ENCODE measurements around the gene IDI1. TPM values are rescaled to one million over a fixed set of nuclear protein-coding genes. Genes with fewer than 3 reads are reported as not detected.

Gene IDI1
- total and polyA plus RNA-seq, 2 of the 13 experiments (the other 11 are each of a cell fraction or from before 2014, with no cell fraction given): 44.4 to 145 TPM

DNA sequence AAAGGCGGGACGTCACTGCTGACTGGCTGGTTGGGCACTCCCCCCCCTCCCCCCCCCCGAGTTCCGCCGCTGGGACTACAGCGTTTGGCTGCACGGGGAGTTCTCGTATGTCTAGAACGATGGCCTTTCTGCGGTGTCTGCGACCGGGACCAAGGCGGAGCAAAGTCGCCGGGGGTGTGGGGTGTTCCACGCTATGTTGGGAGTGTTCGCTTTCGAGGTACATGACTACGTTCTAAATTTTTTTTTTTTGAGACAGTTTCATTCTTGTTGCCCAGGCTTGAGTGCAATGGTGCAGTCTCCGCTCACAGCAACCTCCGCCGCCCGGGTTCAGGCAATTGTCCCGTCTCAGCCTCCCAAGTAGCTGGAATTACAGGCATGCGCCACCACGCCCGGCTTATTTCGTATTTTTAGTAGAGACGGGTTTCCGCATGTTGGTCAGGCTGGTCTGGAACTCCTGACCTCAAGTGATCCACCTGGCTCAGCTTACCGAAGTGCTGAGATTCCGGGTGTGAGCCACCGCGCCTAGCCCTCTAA is 573 bp upstream of the IDI1 start (continued):
- TF ChIP-seq, protein P1, sequence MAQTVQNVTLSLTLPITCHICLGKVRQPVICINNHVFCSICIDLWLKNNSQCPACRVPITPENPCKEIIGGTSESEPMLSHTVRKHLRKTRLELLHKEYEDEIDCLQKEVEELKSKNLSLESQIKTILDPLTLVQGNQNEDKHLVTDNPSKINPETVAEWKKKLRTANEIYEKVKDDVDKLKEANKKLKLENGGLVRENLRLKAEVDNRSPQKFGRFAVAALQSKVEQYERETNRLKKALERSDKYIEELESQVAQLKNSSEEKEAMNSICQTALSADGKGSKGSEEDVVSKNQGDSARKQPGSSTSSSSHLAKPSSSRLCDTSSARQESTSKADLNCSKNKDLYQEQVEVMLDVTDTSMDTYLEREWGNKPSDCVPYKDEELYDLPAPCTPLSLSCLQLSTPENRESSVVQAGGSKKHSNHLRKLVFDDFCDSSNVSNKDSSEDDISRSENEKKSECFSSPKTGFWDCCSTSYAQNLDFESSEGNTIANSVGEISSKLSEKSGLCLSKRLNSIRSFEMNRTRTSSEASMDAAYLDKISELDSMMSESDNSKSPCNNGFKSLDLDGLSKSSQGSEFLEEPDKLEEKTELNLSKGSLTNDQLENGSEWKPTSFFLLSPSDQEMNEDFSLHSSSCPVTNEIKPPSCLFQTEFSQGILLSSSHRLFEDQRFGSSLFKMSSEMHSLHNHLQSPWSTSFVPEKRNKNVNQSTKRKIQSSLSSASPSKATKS (CRISPR knock-in tag; IDR thresholded peaks at IDR 0.05): 0 out of 2 replicates have a peak, but pooled peaks have one; percentile 55
- TF ChIP-seq DMAP1 (CRISPR knock-in tag; IDR thresholded peaks at IDR 0.05) (no peak), SPEN (CRISPR knock-in tag; IDR thresholded peaks at IDR 0.05; ENCODE audit: low read depth) (no peak), FOXA3 (CRISPR knock-in tag; IDR thresholded peaks at IDR 0.05) (no peak), JDP2 (CRISPR knock-in tag; IDR thresholded peaks at IDR 0.05; ENCODE audit: borderline replicate concordance) (no peak), ZSCAN25 (CRISPR knock-in tag; IDR thresholded peaks at IDR 0.05) (no peak), PHF20 (CRISPR knock-in tag; IDR thresholded peaks at IDR 0.05) (peak; percentile 17; the same call in 1 of the 2 replicates), MAFF (IDR thresholded peaks at IDR 0.05; ENCODE audit: low read depth, low read length) (no peak), NFE2L2 (IDR thresholded peaks at IDR 0.05; ENCODE audit: low read length) (no peak), HNRNPH1 (optimal IDR thresholded peaks at IDR 0.05; ENCODE audit: low read depth, low read length) (no peak)
- TF ChIP-seq, protein P2, sequence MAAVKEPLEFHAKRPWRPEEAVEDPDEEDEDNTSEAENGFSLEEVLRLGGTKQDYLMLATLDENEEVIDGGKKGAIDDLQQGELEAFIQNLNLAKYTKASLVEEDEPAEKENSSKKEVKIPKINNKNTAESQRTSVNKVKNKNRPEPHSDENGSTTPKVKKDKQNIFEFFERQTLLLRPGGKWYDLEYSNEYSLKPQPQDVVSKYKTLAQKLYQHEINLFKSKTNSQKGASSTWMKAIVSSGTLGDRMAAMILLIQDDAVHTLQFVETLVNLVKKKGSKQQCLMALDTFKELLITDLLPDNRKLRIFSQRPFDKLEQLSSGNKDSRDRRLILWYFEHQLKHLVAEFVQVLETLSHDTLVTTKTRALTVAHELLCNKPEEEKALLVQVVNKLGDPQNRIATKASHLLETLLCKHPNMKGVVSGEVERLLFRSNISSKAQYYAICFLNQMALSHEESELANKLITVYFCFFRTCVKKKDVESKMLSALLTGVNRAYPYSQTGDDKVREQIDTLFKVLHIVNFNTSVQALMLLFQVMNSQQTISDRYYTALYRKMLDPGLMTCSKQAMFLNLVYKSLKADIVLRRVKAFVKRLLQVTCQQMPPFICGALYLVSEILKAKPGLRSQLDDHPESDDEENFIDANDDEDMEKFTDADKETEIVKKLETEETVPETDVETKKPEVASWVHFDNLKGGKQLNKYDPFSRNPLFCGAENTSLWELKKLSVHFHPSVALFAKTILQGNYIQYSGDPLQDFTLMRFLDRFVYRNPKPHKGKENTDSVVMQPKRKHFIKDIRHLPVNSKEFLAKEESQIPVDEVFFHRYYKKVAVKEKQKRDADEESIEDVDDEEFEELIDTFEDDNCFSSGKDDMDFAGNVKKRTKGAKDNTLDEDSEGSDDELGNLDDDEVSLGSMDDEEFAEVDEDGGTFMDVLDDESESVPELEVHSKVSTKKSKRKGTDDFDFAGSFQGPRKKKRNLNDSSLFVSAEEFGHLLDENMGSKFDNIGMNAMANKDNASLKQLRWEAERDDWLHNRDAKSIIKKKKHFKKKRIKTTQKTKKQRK (IDR thresholded peaks at IDR 0.05; ENCODE audit: low read length): no peak
- TF ChIP-seq, protein P3, sequence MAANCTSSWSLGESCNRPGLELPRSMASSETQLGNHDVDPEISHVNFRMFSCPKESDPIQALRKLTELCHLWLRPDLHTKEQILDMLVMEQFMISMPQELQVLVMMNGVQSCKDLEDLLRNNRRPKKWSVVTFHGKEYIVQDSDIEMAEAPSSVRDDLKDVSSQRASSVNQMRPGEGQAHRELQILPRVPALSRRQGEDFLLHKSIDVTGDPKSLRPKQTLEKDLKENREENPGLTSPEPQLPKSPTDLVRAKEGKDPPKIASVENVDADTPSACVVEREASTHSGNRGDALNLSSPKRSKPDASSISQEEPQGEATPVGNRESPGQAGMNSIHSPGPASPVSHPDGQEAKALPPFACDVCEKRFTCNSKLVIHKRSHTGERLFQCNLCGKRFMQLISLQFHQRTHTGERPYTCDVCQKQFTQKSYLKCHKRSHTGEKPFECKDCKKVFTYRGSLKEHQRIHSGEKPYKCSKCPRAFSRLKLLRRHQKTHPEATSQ (CRISPR knock-in tag; IDR thresholded peaks at IDR 0.05; ENCODE audit: borderline replicate concordance): no peak
- TF ChIP-seq, protein P4, sequence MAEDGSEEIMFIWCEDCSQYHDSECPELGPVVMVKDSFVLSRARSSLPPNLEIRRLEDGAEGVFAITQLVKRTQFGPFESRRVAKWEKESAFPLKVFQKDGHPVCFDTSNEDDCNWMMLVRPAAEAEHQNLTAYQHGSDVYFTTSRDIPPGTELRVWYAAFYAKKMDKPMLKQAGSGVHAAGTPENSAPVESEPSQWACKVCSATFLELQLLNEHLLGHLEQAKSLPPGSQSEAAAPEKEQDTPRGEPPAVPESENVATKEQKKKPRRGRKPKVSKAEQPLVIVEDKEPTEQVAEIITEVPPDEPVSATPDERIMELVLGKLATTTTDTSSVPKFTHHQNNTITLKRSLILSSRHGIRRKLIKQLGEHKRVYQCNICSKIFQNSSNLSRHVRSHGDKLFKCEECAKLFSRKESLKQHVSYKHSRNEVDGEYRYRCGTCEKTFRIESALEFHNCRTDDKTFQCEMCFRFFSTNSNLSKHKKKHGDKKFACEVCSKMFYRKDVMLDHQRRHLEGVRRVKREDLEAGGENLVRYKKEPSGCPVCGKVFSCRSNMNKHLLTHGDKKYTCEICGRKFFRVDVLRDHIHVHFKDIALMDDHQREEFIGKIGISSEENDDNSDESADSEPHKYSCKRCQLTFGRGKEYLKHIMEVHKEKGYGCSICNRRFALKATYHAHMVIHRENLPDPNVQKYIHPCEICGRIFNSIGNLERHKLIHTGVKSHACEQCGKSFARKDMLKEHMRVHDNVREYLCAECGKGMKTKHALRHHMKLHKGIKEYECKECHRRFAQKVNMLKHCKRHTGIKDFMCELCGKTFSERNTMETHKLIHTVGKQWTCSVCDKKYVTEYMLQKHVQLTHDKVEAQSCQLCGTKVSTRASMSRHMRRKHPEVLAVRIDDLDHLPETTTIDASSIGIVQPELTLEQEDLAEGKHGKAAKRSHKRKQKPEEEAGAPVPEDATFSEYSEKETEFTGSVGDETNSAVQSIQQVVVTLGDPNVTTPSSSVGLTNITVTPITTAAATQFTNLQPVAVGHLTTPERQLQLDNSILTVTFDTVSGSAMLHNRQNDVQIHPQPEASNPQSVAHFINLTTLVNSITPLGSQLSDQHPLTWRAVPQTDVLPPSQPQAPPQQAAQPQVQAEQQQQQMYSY (CRISPR knock-in tag; IDR thresholded peaks at IDR 0.05): no peak
- TF ChIP-seq, protein P5, sequence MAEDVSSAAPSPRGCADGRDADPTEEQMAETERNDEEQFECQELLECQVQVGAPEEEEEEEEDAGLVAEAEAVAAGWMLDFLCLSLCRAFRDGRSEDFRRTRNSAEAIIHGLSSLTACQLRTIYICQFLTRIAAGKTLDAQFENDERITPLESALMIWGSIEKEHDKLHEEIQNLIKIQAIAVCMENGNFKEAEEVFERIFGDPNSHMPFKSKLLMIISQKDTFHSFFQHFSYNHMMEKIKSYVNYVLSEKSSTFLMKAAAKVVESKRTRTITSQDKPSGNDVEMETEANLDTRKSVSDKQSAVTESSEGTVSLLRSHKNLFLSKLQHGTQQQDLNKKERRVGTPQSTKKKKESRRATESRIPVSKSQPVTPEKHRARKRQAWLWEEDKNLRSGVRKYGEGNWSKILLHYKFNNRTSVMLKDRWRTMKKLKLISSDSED (CRISPR knock-in tag; IDR thresholded peaks at IDR 0.05): no peak
- TF ChIP-seq, protein P6, sequence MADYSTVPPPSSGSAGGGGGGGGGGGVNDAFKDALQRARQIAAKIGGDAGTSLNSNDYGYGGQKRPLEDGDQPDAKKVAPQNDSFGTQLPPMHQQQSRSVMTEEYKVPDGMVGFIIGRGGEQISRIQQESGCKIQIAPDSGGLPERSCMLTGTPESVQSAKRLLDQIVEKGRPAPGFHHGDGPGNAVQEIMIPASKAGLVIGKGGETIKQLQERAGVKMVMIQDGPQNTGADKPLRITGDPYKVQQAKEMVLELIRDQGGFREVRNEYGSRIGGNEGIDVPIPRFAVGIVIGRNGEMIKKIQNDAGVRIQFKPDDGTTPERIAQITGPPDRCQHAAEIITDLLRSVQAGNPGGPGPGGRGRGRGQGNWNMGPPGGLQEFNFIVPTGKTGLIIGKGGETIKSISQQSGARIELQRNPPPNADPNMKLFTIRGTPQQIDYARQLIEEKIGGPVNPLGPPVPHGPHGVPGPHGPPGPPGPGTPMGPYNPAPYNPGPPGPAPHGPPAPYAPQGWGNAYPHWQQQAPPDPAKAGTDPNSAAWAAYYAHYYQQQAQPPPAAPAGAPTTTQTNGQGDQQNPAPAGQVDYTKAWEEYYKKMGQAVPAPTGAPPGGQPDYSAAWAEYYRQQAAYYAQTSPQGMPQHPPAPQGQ (CRISPR knock-in tag; IDR thresholded peaks at IDR 0.05; ENCODE audit: borderline replicate concordance): 0 out of 2 replicates have a peak, but pooled peaks have one; percentile 17
